Panc1 (cell line): ENCODE measurements around the gene UGT1A5. TPM values are rescaled to one million over a fixed set of nuclear protein-coding genes. Genes with fewer than 3 reads are reported as not detected.

Experiments used
- ATAC-seq: fragments of 200-7000 bp; cut with Tn5 transposase; 2 replicates; pipeline ENCODE4 v1.9.1; 2020; ENCODE audit warnings: mild to moderate bottlenecking, moderate library complexity
- BruUV-seq: library from RNA; stranded (reverse); fragments of 400-500 nt; replicated peaks from 2 replicates; lab custom pipeline; 2021; lab: Mats Ljungman, UMichigan
- CTCF ChIA-PET: fragments of 300-600 bp; sonication (Branson Sonifier 250); formaldehyde crosslinking; loops from one replicate; lab custom pipeline; 2022; ENCODE audit warnings: antibody characterized with exemption; lab: Charles Lee
- POLR2A ChIA-PET: fragments of 300-600 bp; sonication (Branson Sonifier 250); formaldehyde crosslinking; loops from one replicate; lab custom pipeline; 2022; ENCODE audit warnings: antibody characterized with exemption; lab: Charles Lee
- DNase-seq: peaks from one replicate; pipeline ENCODE4 v3.0.0-alpha.2; 2010; ENCODE audit warnings: low read depth, low spot score
- H3K27ac ChIP-seq: 2 replicates; pipeline ENCODE4 v1.5.1; 2011; ENCODE audit warnings: mild to moderate bottlenecking, low read length, inconsistent platforms
- H3K27me3 ChIP-seq: fragments of 200-500 bp; sonication (Bioruptor generic); 2 replicates; pipeline ENCODE4 v1.6.0; 2014; ENCODE audit warnings: low read length, inconsistent platforms; ENCODE audit not compliant: control insufficient read depth, insufficient read depth
- H3K36me3 ChIP-seq: fragments of 200-500 bp; sonication (Bioruptor generic); 2 replicates; pipeline ENCODE4 v1.5.1; 2014; ENCODE audit warnings: inconsistent platforms, mild to moderate bottlenecking, low read length, moderate library complexity; ENCODE audit not compliant: control insufficient read depth, insufficient read depth
- H3K4me1 ChIP-seq: 2 replicates; pipeline ENCODE4 v1.5.1; 2011; ENCODE audit warnings: inconsistent platforms, mild to moderate bottlenecking, low read length, moderate library complexity; ENCODE audit not compliant: control insufficient read depth, insufficient read depth
- H3K4me3 ChIP-seq, 2 experiments: 2 replicates each; pipeline ENCODE4 v1.5.1; 2011 to 2012; ENCODE audit warnings: low read depth in 2 of 2, low read length in 2 of 2, mild to moderate bottlenecking in 2 of 2, inconsistent platforms in 1 of 2, moderate library complexity in 1 of 2
- H3K9me3 ChIP-seq: fragments of 200-500 bp; sonication (Bioruptor generic); 2 replicates; pipeline ENCODE4 v1.5.1; 2014; ENCODE audit warnings: low read depth, mild to moderate bottlenecking, inconsistent platforms, low read length, moderate library complexity; ENCODE audit not compliant: control insufficient read depth, insufficient read depth
- CTCF ChIP-seq: fragments of 450-650 bp; IDR thresholded peaks from 2 replicates; pipeline ENCODE4 v1.5.1; 2017; ENCODE audit warnings: mild to moderate bottlenecking
- POLR2AphosphoS5 ChIP-seq: IDR thresholded peaks from 2 replicates; pipeline ENCODE4 v1.6.1; 2012; ENCODE audit warnings: mild to moderate bottlenecking, low read depth, low read length, moderate library complexity
- SIN3A ChIP-seq: IDR thresholded peaks from 2 replicates; pipeline ENCODE4 v1.6.1; 2012; ENCODE audit warnings: low read depth, mild to moderate bottlenecking, low read length, moderate library complexity, borderline replicate concordance; ENCODE audit not compliant: insufficient read depth
- TCF7L2 ChIP-seq: IDR thresholded peaks from 2 replicates; pipeline ENCODE4 v1.6.1; 2011; ENCODE audit warnings: mild to moderate bottlenecking, low read depth, low read length, inconsistent platforms
- in situ Hi-C: cut with HindIII; loops from 2 replicates; pipeline ENCODE4 v1.10.0; 2016; ENCODE audit warnings: low sequenced_read_pairs, low pct_unique_long_range_greater_than_20kb
- intact Hi-C: fragments of 100-400 bp; cut with micrococcal nuclease; formaldehyde crosslinking; loops from one replicate; pipeline ENCODE4 v1.10.0; 2022; ENCODE audit not compliant: unreplicated experiment
- total RNA-seq: library from RNA; stranded (reverse); gene quantifications from one replicate; pipeline ENCODE4 v1.2.1, GENCODE V29; 2021; ENCODE audit not compliant: unreplicated experiment
- TF ChIP-seq, protein P1 (sequence below), 2 experiments: IDR thresholded peaks; 2 replicates each; pipeline ENCODE4 v1.6.1; 2011 to 2012; ENCODE audit warnings: low read depth in 2 of 2, control low read depth in 1 of 2, low read length in 1 of 2, mild to moderate bottlenecking in 1 of 2, moderate library complexity in 1 of 2; ENCODE audit not compliant: insufficient read depth in 1 of 2

UGT1A5 gene
- total RNA-seq, 1 experiment from 2014 or later = not detected

- ATAC-seq (no peak), DNase-seq (no peak)
- ChIA-PET CTCF (no interaction called here), POLR2A (no interaction called here)
- Histone ChIP-seq H3K9me3 (no peaks in the 10 kb centered on the region), H3K27me3 (no peaks in the 10 kb centered on the region; the same call in 1 of the 2 replicates), H3K36me3 (no peaks in the 10 kb centered on the region), H3K4me3 (no peak overlapping the region), H3K4me1 (no peaks in the 10 kb centered on the region), H3K27ac (no peak overlapping the region)
- in situ Hi-C loops = no loop called here
- no peak for TF ChIP-seq POLR2AphosphoS5
- TF ChIP-seq, protein P1, sequence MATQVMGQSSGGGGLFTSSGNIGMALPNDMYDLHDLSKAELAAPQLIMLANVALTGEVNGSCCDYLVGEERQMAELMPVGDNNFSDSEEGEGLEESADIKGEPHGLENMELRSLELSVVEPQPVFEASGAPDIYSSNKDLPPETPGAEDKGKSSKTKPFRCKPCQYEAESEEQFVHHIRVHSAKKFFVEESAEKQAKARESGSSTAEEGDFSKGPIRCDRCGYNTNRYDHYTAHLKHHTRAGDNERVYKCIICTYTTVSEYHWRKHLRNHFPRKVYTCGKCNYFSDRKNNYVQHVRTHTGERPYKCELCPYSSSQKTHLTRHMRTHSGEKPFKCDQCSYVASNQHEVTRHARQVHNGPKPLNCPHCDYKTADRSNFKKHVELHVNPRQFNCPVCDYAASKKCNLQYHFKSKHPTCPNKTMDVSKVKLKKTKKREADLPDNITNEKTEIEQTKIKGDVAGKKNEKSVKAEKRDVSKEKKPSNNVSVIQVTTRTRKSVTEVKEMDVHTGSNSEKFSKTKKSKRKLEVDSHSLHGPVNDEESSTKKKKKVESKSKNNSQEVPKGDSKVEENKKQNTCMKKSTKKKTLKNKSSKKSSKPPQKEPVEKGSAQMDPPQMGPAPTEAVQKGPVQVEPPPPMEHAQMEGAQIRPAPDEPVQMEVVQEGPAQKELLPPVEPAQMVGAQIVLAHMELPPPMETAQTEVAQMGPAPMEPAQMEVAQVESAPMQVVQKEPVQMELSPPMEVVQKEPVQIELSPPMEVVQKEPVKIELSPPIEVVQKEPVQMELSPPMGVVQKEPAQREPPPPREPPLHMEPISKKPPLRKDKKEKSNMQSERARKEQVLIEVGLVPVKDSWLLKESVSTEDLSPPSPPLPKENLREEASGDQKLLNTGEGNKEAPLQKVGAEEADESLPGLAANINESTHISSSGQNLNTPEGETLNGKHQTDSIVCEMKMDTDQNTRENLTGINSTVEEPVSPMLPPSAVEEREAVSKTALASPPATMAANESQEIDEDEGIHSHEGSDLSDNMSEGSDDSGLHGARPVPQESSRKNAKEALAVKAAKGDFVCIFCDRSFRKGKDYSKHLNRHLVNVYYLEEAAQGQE (IDR thresholded peaks at IDR 0.05; ENCODE audit: insufficient read depth in 1 of 2, low read depth in 2 of 2, low read length in 1 of 2) = no peak
- no TSS peak for BruUV-seq
- intact Hi-C loops = no loop called here
These were observed 94.6 kb downstream of the UGT1A5 start for GRCh38 chr2:233807215-233807865.

GRCh38 chr2:233807966-233808935, 95.5 kb downstream of the UGT1A5 start:
- ATAC-seq = peak; percentile 44; the same call in 1 of the 2 replicates
- Histone ChIP-seq H3K27me3 (no peaks in the 10 kb centered on the region; the same call in 1 of the 2 replicates), H3K27ac (no peak overlapping the region), H3K36me3 (no peaks in the 10 kb centered on the region), H3K4me3 (no peak overlapping the region), H3K9me3 (no peaks in the 10 kb centered on the region), H3K4me1 (no peaks in the 10 kb centered on the region)
- ChIA-PET POLR2A (no interaction called here), CTCF (no interaction called here)
- no peak for DNase-seq
- intact Hi-C loops (no loop called here), in situ Hi-C loops (no loop called here)
- no peak for TF ChIP-seq SIN3A
- no peak for TF ChIP-seq CTCF
- no peak for TF ChIP-seq POLR2AphosphoS5
- TF ChIP-seq, protein P1 (IDR thresholded peaks at IDR 0.05; ENCODE audit: insufficient read depth in 1 of 2, low read depth in 2 of 2, low read length in 1 of 2) = no peak
- TF ChIP-seq TCF7L2 = no peak
- no TSS peak for BruUV-seq
